GM19467 (cell line): Measurements from ENCODE around the gene RAP1GAP.

Experiments used
- ATAC-seq: cut with Tn5 transposase; IDR thresholded peaks from one replicate; pipeline ENCODE4 v1.9.1; 2021; ENCODE audit warnings: mild to moderate bottlenecking, moderate library complexity; ENCODE audit not compliant: unreplicated experiment

Gene RAP1GAP

DNA sequence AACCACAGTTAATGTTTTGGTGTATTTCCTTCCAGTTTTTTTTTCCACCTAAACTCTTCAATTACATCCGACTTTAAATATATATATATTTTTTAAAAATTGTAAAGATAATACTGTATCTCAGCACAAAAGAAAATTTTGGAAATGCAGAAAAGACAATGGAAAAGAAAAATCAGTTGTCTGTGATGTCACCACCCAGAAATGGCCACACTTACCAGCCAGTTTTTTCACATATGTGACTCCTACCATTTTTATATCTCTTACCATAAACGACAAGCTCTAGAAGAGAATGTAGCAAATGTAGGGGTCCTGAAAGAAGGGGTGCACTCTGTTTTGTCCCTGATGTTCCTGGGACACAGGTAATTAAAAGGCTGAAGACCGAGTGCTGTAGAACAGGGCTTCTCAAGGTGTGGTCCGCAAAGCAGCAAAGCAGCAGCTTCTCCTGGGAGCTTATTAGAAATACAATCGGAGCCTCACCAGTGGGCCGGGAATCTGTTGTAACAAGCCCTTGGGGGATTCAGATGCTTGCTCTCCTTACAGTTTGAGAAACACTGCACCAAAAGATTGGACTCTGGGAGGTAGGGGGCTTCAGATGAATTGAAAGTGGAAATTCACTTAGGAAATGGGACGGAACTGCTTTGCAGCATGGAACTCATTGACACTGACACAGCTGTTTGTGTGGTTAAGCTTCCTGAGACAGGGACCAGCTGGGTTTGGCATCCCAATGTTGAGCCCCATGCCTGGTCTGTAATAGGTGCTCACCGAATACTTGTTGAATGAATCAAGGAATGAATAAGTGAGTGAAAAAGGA is 115.8 kb downstream of the RAP1GAP start:
- no peak for ATAC-seq

DNA sequence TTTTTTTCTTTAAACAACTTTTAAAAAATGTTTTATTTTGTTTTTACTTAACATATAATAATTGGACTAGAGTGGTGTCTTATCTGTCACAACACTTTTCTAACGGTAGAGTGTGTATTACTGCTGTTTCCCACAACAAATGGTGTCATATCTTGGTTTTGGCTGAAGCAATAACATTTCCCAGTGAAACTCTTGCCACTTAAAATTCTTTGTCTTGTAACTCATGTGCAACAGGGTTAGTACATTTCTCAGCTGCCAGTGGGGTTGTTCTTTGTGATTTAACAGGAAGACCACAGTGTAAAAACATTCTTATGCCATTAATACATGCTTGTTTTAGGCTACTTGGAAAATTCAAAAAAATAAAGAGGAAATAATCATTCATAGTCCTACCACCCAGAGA is 116.4 kb downstream of the RAP1GAP start:
- ATAC-seq: no peak

DNA sequence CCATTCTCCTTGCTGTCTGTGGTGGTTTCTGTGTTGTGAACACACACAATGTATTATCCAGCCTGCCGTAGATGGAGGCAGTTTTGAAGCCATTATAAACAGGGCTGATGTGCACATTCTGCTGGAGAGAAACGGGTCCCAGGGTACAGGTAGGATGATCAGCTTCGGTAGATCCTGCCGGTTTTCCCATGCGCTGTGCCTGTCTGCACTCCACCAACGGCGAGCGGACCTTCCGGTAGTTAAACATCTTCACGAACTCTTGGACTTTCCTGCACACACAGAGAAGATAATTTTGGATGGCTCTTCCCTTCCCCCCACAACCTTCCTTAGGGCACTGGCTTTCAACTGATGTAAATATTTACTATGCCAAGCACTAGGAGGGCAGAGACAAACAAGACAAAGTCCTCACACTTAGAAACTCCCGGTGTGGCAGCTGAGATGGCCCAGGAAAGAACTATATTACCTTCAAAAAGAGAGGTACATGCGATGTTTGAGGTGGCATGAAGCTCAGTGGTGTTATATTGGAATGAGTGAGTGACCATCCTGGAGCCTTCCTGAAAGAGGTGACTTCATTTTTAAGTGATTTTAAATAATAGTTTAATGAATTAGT is 118.2 kb downstream of the RAP1GAP start:
- no peak for ATAC-seq

DNA sequence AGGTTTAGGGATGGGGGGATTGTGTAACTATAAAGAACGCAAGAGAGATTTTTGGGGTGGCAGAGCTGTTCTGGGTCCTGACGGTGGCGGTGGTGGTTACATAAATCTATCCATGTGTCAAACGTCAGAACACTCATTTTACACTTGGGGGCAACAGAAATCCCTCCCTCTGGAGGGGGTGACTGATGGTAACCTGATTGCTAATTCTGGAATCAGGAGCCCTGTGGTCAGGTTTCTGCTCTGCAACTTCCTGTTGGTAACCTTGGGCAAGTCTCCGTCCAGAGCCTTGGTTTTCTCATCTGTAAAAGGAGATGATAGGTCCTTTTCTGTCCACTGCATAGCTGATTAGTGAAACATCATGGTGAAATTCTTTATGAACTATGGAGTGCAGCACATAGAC is 119.1 kb downstream of the RAP1GAP start:
- ATAC-seq: no peak

DNA sequence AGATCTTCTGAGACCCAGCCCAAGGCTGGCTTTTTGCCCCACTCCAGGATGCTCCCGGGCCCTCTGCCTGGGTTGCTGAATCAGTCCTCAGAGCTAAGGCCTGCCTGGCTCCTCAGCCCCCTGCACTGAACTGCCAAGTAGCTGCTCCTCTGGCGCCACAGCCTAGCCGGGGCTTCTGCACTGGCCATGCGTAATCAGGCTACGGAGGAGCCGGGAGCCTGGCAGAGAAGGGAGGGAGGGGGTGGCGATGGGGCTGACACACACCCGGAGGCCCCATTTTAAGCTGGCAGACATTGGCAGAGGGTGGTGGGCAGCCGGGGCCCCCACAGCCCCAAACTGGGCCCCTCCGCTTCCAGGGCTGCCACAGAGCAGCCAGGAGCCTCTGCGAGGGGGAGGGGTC is 121.3 kb downstream of the RAP1GAP start:
- no peak for ATAC-seq
